HEK293 (cell line): ENCODE data around the gene LGI2.

Experiments
- SETDB1 ChIP-seq: IDR thresholded peaks from one replicate; pipeline ENCODE4 v1.6.1; 2017; ENCODE audit warnings: mild to moderate bottlenecking, low read length, moderate library complexity, mixed read lengths; ENCODE audit not compliant: insufficient read length
- TCF7L2 ChIP-seq: IDR thresholded peaks from 2 replicates; pipeline ENCODE4 v1.6.1; 2011; ENCODE audit warnings: low read depth, mild to moderate bottlenecking, inconsistent platforms, low read length, moderate library complexity, borderline replicate concordance
- ZBTB21 ChIP-seq: fragments of 450-650 bp; formaldehyde crosslinking; IDR thresholded peaks from 2 replicates; pipeline ENCODE4 v1.5.1; 2017; ENCODE audit warnings: missing biosample characterization, missing genetic modification characterization
- ZBTB8A ChIP-seq: fragments of 450-650 bp; formaldehyde crosslinking; IDR thresholded peaks from 2 replicates; pipeline ENCODE4 v1.5.1; 2016; ENCODE audit warnings: missing biosample characterization, missing genetic modification characterization
- TF ChIP-seq, protein P1 (sequence below): fragments of 450-650 bp; formaldehyde crosslinking; IDR thresholded peaks from 2 replicates; pipeline ENCODE4 v1.5.1; 2016; ENCODE audit warnings: missing biosample characterization, missing genetic modification characterization

DNA sequence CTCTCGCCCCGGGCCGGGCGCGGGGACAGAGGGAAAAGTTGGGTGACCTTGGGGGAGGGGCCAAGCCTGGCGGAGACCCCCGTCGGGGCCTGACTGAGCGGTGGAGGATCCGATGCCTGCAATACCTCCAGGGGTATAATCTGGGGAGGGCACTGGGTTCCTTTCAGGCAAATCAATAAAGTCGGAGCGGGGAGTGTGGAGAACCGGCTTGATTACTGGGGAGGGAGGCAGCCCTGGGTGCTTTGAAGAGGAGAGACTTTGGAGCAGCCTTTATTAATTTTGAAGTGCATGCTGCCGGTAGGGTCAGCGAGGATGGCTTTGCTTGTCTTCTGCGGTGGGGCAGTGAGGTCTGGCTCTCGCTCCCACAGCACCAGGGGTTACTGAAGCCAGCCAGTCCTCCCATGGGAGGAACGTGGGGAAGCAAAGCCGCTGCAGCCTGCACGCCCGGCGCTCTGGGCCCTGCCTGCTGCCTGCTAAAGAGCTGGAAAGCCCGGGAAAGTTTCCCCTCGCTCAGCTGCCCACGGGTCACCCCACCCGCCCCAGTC lies 403 bp upstream of the LGI2 start:
- TF ChIP-seq, protein P1, sequence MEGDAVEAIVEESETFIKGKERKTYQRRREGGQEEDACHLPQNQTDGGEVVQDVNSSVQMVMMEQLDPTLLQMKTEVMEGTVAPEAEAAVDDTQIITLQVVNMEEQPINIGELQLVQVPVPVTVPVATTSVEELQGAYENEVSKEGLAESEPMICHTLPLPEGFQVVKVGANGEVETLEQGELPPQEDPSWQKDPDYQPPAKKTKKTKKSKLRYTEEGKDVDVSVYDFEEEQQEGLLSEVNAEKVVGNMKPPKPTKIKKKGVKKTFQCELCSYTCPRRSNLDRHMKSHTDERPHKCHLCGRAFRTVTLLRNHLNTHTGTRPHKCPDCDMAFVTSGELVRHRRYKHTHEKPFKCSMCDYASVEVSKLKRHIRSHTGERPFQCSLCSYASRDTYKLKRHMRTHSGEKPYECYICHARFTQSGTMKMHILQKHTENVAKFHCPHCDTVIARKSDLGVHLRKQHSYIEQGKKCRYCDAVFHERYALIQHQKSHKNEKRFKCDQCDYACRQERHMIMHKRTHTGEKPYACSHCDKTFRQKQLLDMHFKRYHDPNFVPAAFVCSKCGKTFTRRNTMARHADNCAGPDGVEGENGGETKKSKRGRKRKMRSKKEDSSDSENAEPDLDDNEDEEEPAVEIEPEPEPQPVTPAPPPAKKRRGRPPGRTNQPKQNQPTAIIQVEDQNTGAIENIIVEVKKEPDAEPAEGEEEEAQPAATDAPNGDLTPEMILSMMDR (tag by site-specific recombination) = no peak
- TF ChIP-seq TCF7L2 (no peak), SETDB1 (no peak), ZBTB21 (tag by site-specific recombination) (no peak), ZBTB8A (tag by site-specific recombination) (peak; percentile 44)
